HG03354 (cell line): ENCODE measurements around the gene TMEM167A.

Experiments
- ATAC-seq: cut with Tn5 transposase; IDR thresholded peaks from one replicate; pipeline ENCODE4 v1.9.1; 2021; ENCODE audit warnings: mild to moderate bottlenecking; ENCODE audit not compliant: unreplicated experiment, poor library complexity, severe bottlenecking

The TMEM167A gene, protein sequence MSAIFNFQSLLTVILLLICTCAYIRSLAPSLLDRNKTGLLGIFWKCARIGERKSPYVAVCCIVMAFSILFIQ

DNA sequence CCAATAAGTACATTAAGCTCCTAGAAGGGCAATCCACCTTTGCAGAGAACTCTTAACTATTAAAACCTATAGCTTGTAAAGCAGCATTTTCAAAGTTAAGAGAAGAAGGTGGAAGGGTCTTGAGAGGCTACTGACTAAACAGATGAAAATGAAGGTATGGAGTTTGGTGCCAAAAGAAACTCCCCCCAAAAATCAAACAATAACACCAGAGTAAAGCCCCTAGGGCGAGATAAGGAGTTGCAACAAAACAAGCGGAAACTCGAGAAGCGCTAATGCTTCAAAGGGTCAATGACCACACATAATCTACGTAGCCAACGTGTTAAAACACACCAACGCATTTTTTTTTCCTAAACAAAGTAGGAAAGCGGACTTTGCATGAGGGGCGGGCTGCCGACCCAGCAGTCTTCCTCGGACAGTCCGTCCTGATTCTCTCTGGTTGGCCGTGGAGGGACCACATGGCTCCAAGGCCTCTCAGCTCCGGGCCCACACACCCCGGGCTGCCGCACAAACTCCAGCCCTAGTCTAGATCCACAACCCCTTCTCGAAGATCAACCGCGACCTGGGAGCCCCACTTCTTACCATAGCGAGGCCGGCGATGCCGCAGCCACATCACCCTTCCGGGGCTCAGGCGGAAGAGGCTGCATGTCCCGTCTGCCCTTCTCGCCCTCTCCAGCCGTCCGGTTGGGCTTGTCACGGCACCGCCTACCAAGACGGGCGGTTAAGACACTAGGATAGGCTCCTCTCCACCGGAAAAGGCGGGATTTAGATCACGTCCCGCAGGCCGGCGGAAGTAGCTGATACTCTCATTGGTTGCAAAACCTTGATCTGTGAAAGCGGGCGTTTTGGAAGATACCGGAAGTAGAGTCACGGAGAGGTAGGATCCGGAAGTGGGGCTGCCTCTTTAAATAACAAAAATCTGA is at the start of gene TMEM167A, which contains the start of gene XRCC4:
TMEM167A (minus strand) TSS at position 653 of the 920 bp plus-strand sequence; CDS start at position 582, 71 bp downstream.
XRCC4 (plus strand) TSS at position 806 of the 920 bp plus-strand sequence. CDS start 27,373 bp downstream, outside the sequence.
- ATAC-seq: peak; percentile 98

DNA sequence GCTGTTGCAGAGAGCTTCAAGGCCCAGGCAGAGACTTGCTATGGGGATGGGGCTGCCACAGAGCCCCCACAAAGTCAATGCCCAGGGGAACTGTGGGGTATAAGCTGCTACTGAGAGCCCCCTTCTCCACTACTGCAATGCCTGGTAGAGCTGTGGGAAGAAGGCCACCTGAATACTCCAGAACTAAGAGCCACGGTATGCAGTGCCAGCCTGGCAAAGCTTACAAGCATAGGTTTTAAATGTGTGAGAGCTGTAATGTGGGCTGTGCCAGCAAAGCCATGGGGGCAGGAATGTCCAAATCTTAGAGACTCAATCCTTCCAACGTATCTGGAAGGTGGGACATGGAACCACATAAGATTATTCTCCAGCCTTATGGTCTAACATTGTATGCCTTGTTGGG is 49.3 kb upstream of the TMEM167A start:
- ATAC-seq: no peak

DNA sequence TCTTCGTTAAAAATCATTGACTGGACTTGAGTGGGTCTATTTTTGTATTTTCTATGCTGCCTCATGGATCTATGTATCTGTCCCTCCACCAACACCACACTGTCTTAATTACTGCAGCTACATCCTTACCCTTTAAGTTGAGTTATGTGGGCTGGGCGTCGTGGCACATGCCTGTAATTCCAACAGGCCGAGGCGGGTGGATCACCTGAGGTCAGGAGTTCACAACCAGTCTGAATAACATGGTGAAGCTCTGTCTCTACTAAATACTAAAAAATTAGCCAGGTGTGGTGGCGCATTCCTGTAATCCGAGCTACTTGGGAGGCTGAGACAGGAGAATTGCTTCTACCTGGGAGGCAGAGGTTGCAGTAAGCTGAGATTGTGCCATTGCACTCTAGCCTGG is 48.4 kb upstream of the TMEM167A start:
- ATAC-seq: no peak

DNA sequence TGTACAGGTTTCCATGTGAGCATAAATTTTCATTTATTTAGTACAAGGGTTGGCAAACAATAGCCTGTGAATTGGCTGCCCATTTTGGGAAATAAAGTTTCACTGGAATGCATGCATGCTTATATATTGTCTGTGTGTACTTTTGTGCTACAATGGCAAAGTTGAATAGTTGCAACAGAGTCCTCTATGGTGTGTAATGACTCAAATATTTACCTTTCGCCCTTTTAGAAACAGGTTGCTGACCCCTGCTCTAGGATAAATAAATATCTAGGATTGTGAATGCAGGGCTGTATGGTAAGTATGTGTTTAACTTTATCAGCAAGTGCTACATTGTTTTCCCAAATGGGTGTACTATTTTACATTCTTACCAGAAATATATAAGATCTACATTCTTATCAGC is 47.4 kb upstream of the TMEM167A start:
- no peak for ATAC-seq

DNA sequence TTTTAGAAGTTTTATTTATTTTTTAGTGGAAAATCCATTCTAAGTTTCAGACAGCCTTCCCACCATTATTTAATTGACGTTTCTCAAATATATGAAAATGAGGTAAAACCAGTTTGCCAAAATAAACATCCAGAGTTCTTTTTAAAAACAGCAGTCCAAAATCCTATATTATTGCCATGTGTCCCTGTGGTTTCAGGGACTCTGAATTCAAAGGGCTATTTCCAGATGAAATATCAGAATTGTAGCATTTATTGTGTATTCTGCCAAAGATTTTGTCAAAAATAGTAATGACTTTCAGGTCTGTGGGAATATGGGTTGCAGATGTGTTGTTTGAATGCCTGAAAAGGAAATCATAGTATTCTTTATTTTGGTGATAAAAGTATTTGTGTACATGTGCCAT is 41.8 kb upstream of the TMEM167A start:
- ATAC-seq: no peak

DNA sequence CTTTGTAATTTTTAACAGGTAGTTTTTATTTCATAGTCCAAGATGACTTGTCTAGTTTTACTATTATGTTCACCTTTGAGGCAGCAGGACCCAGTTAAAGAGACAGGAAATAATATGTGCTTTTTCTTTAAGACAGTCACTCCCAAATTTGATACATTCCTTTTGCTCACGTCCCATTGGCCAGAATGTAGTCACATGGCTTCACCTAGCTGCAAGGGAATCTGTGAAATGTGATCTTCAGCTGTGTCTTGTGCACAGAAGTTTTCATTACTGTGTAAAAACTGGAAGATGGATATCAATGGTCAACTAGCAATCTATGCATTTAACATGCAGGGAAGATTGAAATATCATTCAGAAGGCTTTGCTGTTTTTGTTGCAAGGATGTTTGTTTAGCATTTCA is 41.3 kb upstream of the TMEM167A start:
- ATAC-seq: no peak

DNA sequence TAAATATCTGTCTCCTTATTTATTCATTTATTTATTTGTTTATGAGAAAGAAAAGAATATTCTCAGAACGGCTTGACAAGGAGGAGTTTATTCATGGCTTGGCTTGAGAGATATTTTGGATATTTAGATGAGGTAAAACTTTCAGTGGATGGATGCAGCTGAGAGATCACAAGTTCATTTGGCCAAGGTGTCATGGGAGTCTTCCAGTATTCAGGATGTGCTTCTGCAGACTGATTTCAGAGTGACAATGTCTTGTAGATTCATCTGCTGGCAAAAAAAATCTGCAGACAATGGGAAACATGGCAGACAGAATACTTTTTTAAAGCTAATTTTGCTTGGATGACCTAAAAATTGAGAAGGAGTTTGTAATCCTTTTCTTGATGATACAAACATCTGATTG is 38.6 kb upstream of the TMEM167A start:
- no peak for ATAC-seq

DNA sequence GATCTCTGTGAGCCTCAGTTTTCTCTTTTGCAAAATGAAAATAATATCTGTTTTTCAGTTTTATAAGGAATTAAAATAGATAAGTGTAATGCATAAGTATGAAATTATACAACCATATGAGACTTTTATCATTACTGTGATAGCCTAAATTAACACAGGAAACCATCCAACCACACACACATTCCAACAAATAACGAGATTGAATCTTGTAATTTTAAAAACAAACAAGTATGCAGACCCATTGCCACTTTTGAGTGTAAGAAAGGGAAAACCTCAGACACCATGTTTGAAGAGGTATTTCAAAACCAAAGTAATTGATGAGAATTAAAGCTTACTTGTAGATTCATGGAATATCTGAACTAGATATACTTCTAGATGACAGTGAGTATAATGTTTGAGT is 32.2 kb upstream of the TMEM167A start:
- no peak for ATAC-seq

DNA sequence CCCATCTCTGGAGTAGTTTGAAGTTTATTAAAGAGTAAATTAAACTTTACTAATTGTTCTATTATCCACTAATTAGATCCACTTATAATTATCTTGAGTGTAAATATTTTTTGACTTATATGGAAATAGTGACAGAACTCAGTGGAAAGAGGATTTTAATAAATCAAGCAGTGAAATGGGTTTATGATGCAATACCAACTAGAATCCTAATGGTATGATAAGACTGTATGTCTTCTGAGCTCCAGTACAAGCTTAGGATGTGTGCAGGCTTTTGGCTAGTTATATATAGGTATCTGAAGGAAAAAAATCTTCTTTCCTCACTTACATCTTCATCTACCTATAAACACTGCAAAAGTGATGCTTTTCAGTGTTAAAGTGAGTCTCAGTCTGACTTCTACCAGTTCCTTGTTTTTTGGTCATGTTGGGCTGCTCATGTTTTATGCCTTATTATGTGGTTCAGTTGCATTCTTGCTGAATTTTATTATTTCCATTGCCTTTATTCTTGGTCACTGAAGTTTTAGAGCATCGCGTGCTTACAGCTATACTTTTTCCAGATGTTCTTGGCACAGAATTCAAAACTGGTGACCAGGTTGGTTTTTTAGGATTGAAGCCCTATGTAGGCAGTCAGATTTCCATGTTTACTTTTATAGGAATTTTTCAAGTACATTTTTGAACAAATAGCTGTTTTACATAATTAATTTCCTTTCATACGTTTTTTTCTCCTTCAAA is 30.7 kb upstream of the TMEM167A start:
- ATAC-seq: no peak

DNA sequence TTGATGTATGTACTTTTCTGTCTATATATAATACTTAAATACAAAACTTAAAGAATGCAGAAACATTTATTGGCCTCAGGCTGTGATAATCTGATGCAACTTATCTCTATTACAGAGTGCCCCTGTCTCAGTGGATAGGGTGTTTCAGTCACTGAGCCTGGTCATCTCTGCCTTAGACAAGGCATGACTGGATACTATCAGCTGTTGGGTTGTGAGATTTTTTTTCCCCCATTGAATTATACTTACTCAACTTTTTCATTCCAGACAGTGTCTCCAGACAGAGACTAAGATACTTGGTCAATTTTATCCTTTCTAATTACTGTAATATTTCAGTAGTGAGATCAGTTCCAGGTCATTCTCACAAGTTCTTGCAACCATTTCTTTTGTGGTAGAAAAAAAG is 26.8 kb upstream of the TMEM167A start:
- ATAC-seq: no peak

DNA sequence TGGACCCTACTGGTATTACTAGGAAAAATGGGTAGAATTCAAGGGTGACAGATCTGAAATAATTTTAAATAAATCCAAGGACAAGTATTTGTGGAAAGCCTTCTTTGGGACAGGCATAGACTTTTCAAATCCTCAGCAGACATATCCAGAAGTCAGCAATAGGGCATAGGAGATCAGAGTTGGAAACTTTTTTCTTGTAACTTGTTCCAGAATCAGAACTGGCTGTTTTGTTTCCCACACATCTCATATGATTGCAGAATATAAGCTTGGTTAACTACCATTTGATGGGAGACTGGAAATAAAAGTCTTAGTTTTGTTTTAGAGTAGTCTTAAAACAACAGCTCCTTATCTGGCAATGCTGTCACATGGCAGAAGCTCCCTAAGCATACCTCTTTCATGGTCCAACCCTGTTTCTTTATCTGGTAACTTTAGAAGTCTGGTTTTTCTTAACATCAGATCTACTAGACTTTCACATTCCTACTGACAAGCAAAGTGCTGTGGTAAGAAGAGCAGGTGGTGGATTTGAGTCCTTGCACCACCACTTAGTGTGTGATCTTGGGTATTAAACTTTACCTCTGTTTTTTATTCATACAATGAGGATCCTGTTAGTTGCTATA is 25.3 kb upstream of the TMEM167A start:
- ATAC-seq: no peak

DNA sequence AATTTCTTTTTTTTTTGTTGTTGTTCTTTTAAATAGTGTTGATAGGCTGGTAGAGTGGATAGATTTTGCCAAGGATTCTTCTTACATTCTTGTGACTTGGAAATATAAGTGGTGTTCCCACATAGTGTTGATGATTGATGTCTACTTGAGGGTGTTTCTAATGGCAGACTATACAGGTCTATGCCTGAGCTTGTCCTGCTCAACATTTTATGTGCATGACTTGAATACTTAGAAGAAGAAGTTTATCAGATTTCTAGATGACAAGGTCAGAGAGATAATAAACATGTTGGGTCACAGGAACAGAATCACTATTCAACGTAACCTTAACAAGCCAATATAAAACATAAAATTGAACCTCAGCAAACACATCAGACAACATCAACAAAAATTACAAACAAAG is 24.3 kb upstream of the TMEM167A start:
- ATAC-seq: no peak

DNA sequence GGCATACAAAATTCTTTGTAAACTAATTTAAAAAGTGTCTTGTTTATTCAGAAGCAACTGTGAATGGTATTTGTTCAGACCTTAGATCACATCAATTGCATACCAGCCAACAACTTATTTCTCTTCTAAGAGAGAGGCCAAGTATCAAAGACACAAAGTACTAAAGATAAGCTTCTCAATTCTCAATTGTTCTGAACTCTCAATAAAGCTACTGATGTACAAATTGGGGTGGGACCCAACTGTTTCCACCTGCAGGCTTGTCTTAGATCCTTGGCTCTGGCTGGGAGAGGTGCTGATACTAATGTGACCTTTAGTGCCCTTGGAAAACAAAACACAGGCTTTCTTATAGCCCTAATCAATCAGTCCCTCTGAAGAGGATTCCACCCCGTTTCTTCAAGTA is 22.3 kb upstream of the TMEM167A start:
- ATAC-seq: no peak

DNA sequence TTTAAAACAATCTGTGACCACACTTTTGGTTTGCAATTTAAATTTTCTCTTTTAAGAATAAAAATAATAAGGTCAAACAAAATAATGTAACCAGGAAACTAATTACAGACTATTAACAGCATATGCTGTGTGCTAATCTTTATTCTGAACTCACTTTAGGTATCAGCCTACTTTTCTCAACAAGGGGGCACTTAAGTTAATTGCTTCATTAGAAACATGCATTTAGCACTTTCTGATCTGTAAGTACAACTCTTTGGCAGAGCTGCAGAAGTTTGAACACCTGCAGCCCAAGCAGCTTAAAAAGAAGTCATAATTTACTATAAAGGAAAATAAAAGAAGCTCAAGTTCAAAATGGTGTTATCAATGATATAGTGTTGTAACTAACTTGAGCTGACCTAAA is 21.8 kb upstream of the TMEM167A start:
- no peak for ATAC-seq

DNA sequence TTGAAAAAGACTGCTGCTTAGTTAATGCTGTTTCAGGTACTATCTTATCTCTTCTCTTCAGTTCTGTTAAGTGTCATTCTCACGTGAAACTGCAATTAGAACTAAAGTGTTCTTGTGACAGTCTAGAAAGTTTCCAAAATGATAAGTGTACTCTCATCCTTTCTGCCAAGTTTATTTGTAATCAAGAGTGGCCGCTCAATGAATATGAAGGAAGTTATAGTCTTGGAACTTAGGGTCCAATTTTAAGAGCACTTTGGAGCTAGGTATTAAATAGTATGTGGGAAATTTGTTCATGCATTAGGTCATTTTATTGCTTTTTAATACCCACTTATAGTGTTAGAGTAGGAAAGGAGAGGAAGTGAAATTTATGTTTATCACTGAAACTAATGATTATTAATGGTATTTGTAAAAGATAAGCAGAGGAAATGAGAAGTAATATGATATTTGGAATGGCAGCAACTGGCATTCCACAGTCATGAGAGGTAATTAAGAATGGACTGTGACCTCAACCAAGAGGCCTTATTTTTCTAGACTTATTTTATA is 20.6 kb upstream of the TMEM167A start:
- no peak for ATAC-seq

DNA sequence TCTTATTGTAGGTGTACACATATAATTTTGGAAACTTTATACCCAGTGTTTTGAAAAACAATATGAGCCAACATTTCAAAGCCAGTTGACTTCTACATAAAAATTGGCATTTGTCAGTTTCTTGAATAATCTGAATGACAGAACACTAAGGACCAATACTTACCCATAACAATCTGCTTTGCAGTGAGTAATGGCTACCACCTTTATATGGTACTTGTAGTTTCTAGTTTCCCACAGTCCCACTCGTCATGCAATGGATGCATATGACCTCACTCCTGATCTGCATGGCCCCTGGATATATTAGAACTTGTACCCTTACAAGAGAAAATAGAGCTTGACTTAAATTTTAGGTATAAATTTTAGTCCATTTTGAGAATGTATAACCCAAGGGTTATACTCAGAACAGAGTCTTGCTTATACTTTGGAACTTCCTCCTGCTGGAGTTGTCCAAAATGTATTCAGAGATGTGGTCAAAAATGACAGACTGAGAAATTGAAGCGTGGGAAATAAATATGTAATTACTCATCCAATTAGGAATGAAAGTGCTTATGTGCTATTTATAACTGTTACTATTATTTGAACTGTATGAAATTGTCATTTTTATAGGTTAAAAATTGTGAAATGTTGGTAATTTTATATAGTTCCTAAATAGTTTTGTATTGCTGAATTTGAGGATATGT is 19.6 kb upstream of the TMEM167A start:
- no peak for ATAC-seq

DNA sequence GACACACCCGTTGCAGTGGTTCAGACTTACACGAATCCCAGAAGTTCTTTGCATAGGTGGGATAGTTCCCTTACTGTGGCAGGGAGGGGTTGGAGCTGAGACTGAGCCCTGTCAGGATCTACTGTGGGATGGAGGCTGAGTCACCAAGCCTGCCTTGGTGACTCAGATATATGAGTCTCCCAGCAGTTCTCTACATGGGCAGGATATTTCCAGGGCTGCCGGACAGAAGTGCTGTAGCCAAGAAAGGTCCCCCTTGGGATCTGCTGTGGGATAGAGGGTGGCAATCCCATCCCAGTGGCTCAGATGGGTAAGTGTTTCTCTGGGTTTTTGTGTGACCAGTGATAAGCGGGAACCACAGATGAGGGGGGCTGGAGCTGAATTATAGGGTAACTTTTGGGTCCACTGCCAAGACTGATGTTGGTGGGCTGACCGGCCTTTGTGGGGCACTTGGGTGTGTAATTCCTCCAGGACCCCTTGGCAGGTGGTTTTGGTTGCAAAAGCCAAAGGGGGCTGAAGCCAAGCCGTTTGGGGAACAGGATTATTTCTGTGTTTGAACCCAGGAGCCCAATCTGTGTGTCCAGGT is 18.9 kb upstream of the TMEM167A start:
- ATAC-seq: no peak

DNA sequence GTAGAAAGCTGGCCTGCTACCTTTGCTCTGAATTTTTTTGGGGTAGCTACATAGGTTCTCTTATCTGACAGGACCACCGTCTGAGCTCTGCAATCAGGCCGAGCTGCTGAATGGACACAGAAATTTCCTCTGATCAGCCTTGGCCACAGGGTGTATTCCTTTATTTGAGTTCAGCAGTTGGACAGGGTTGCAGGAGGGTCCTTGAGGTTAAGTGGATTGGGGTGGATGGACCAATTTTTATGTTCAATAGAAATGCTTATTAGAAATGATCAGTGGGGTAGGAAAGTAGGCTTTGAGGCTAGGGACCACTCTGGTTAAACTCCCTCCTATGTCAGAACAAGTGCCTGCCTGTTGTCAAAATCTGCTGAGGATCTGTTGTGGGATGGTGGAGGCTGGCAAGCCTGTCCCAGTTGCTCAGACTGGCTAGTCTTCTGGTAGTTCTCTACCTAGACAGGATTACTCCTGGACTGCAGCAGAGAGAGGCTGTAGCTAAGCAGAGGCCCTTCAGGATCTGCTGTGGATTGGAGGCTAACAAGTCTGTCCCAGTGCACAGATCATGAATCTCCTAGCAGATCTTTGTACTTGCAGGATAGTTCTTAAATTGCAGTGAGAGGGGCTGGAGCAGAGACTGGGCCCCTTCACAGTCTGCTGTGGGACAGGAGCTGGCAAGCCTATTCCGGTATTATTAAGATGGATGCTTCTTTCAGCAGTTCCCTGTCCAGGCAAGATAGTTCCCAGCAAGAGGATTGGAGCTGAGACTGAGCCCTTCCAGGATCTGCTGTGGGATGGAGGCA is 18.2 kb upstream of the TMEM167A start:
- no peak for ATAC-seq
